Activated CD4-positive, alpha-beta memory T cell treated with anti-CD3 and anti-CD28 coated beads, Interleukin-2, amount 10 ng/mL, durations not matched to agents 7 days and 5 days (primary cell): ENCODE measurements around the gene SPDYE17. TPM values are rescaled to one million over a fixed set of nuclear protein-coding genes. Genes with fewer than 3 reads are reported as not detected.
"Not testable (repeated sequence)": the region's sequence is repeated elsewhere in the genome, so short reads cannot be mapped to it uniquely, and the experiment has no call there.

Experiments
- CTCF ChIA-PET: fragments of 350-600 bp; sonication (Branson Sonifier 250); formaldehyde crosslinking; loops from one replicate; lab custom pipeline; 2021; ENCODE audit warnings: antibody characterized with exemption, inconsistent platforms; lab: Charles Lee
- POLR2A ChIA-PET: fragments of 350-600 bp; sonication (Branson Sonifier 250); formaldehyde crosslinking; loops from one replicate; lab custom pipeline; 2021; ENCODE audit warnings: antibody characterized with exemption; lab: Charles Lee
- DNase-seq: peaks from one replicate; pipeline ENCODE4 v3.0.0-alpha.2; 2020
- H3K27ac Mint-ChIP-seq: one replicate; pipeline ENCODE4 v1.8.0; 2021; ENCODE audit warnings: mild to moderate bottlenecking, mixed read lengths
- H3K27me3 Mint-ChIP-seq: one replicate; pipeline ENCODE4 v1.8.0; 2021; ENCODE audit warnings: mixed read lengths
- H3K36me3 Mint-ChIP-seq: one replicate; pipeline ENCODE4 v1.8.0; 2021; ENCODE audit warnings: low read depth, mixed read lengths
- H3K4me1 Mint-ChIP-seq: one replicate; pipeline ENCODE4 v1.8.0; 2021; ENCODE audit warnings: mixed read lengths
- H3K4me3 Mint-ChIP-seq: one replicate; pipeline ENCODE4 v1.8.0; 2021; ENCODE audit warnings: mild to moderate bottlenecking, mixed read lengths
- H3K9me3 Mint-ChIP-seq: one replicate; pipeline ENCODE4 v1.8.0; 2021; ENCODE audit warnings: mixed read lengths
- total RNA-seq, 2 experiments: library from RNA; stranded (reverse); gene quantifications; one replicate each; pipeline ENCODE4 v1.2.3, GENCODE V29; 2021

SPDYE17 gene
- total RNA-seq, 2 experiments from 2014 or later = not detected

- H3K4me3 Mint-ChIP-seq, H3K27ac Mint-ChIP-seq, DNase-seq, POLR2A ChIA-PET, H3K9me3 Mint-ChIP-seq, H3K36me3 Mint-ChIP-seq, H3K4me1 Mint-ChIP-seq, H3K27me3 Mint-ChIP-seq, CTCF ChIA-PET: not testable (repeated sequence)
Observed at GRCh38 chr7:76974793-76975579, 57.2 kb downstream of the SPDYE17 start.

DNA sequence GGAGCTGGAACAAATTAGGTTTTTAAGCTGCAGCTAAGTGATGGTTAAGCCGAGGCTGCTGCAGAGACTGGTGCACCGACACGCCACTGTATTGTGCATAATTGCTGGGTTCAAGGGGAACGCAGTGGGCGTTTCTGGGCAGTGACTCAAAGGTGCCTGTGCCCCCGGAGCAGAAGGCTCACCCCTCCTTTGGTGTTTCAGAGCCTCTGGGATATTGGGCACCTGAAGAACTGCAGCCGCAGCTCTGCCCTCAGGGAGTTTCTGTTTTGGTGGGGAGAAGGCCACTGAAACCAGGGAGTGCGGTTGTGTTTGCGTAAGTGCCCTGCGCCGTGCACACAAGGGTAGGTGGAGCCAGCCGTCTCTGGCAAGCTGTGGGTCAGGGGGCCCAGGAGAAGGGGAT, 57.8 kb downstream of the SPDYE17 start:
- POLR2A ChIA-PET, CTCF ChIA-PET, H3K27me3 Mint-ChIP-seq, H3K27ac Mint-ChIP-seq, H3K4me3 Mint-ChIP-seq, H3K9me3 Mint-ChIP-seq, H3K36me3 Mint-ChIP-seq, H3K4me1 Mint-ChIP-seq, DNase-seq: not testable (repeated sequence)

GRCh38 chr7:76972391-76972790, 59.8 kb downstream of the SPDYE17 start:
- H3K27me3 Mint-ChIP-seq, DNase-seq, H3K4me1 Mint-ChIP-seq, H3K9me3 Mint-ChIP-seq, H3K36me3 Mint-ChIP-seq, H3K4me3 Mint-ChIP-seq, POLR2A ChIA-PET, H3K27ac Mint-ChIP-seq, CTCF ChIA-PET: not testable (repeated sequence)

Other genes with a start within 250 kb of the SPDYE17 start
- 1 to 10 TPM; 1.0 to 1.4 TPM for gene SPDYE18, start 30.2 kb upstream of the SPDYE17 start, total RNA-seq
- gene CCDC146, start 90.3 kb upstream of the SPDYE17 start, total RNA-seq = 1 to 10 TPM; 5.3 to 6.4 TPM
- gene FGL2, start 167.5 kb upstream of the SPDYE17 start, total RNA-seq = 1 to 10 TPM; 4.1 to 4.2 TPM